ENCODE measurements around the gene GSPT1. TPM values are rescaled to one million over a fixed set of nuclear protein-coding genes. Genes with fewer than 3 reads are reported as not detected.

The GSPT1 gene
- total and polyA plus RNA-seq, 9 of the 15 experiments (the other 6 are each of a cell fraction or from before 2014, with no cell fraction given), result 63.8 to 269 (median 148) TPM

- TF ChIP-seq, protein P1, sequence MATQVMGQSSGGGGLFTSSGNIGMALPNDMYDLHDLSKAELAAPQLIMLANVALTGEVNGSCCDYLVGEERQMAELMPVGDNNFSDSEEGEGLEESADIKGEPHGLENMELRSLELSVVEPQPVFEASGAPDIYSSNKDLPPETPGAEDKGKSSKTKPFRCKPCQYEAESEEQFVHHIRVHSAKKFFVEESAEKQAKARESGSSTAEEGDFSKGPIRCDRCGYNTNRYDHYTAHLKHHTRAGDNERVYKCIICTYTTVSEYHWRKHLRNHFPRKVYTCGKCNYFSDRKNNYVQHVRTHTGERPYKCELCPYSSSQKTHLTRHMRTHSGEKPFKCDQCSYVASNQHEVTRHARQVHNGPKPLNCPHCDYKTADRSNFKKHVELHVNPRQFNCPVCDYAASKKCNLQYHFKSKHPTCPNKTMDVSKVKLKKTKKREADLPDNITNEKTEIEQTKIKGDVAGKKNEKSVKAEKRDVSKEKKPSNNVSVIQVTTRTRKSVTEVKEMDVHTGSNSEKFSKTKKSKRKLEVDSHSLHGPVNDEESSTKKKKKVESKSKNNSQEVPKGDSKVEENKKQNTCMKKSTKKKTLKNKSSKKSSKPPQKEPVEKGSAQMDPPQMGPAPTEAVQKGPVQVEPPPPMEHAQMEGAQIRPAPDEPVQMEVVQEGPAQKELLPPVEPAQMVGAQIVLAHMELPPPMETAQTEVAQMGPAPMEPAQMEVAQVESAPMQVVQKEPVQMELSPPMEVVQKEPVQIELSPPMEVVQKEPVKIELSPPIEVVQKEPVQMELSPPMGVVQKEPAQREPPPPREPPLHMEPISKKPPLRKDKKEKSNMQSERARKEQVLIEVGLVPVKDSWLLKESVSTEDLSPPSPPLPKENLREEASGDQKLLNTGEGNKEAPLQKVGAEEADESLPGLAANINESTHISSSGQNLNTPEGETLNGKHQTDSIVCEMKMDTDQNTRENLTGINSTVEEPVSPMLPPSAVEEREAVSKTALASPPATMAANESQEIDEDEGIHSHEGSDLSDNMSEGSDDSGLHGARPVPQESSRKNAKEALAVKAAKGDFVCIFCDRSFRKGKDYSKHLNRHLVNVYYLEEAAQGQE (IDR thresholded peaks at IDR 0.05; ENCODE audit: borderline replicate concordance), result peak; percentile 94
- TF ChIP-seq, protein P1 (CRISPR knock-in tag; IDR thresholded peaks at IDR 0.05; ENCODE audit: low read depth), result no peak
- no peak for TF ChIP-seq ZNF311 (CRISPR knock-in tag; IDR thresholded peaks at IDR 0.05)
- no peak for TF ChIP-seq MBD2 (IDR thresholded peaks at IDR 0.05; ENCODE audit: borderline replicate concordance, low read depth)
- no peak for TF ChIP-seq MCM3 (IDR thresholded peaks at IDR 0.05)
- no peak for TF ChIP-seq CCNT2 (IDR thresholded peaks at IDR 0.05; ENCODE audit: borderline replicate concordance, extremely low read depth, insufficient read length, low read depth, low read length)
- TF ChIP-seq, protein P2, sequence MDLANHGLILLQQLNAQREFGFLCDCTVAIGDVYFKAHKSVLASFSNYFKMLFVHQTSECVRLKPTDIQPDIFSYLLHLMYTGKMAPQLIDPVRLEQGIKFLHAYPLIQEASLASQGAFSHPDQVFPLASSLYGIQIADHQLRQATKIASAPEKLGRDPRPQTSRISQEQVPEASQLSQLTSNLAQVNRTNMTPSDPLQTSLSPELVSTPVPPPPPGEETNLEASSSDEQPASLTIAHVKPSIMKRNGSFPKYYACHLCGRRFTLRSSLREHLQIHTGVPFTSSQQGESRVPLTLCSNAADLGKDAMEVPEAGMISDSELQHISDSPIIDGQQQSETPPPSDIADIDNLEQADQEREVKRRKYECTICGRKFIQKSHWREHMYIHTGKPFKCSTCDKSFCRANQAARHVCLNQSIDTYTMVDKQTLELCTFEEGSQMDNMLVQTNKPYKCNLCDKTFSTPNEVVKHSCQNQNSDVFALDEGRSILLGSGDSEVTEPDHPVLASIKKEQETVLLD (IDR thresholded peaks at IDR 0.05), result no peak
- TF ChIP-seq POLR3A (IDR thresholded peaks at IDR 0.05; ENCODE audit: borderline replicate concordance, extremely low read depth, insufficient read depth, insufficient read length), result no peak
- TF ChIP-seq MAZ (CRISPR knock-in tag; conservative IDR thresholded peaks at IDR 0.05 in 1 of 2, IDR thresholded peaks at IDR 0.05 in 1 of 2), result no peak
- TF ChIP-seq XRCC3 (IDR thresholded peaks at IDR 0.05), result no peak
- TF ChIP-seq, protein P3, sequence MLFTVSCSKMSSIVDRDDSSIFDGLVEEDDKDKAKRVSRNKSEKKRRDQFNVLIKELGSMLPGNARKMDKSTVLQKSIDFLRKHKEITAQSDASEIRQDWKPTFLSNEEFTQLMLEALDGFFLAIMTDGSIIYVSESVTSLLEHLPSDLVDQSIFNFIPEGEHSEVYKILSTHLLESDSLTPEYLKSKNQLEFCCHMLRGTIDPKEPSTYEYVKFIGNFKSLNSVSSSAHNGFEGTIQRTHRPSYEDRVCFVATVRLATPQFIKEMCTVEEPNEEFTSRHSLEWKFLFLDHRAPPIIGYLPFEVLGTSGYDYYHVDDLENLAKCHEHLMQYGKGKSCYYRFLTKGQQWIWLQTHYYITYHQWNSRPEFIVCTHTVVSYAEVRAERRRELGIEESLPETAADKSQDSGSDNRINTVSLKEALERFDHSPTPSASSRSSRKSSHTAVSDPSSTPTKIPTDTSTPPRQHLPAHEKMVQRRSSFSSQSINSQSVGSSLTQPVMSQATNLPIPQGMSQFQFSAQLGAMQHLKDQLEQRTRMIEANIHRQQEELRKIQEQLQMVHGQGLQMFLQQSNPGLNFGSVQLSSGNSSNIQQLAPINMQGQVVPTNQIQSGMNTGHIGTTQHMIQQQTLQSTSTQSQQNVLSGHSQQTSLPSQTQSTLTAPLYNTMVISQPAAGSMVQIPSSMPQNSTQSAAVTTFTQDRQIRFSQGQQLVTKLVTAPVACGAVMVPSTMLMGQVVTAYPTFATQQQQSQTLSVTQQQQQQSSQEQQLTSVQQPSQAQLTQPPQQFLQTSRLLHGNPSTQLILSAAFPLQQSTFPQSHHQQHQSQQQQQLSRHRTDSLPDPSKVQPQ (CRISPR knock-in tag; IDR thresholded peaks at IDR 0.05; ENCODE audit: borderline replicate concordance), result no peak
- TF ChIP-seq, protein P4, sequence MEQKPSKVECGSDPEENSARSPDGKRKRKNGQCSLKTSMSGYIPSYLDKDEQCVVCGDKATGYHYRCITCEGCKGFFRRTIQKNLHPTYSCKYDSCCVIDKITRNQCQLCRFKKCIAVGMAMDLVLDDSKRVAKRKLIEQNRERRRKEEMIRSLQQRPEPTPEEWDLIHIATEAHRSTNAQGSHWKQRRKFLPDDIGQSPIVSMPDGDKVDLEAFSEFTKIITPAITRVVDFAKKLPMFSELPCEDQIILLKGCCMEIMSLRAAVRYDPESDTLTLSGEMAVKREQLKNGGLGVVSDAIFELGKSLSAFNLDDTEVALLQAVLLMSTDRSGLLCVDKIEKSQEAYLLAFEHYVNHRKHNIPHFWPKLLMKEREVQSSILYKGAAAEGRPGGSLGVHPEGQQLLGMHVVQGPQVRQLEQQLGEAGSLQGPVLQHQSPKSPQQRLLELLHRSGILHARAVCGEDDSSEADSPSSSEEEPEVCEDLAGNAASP (IDR thresholded peaks at IDR 0.05), result no peak
- no peak for TF ChIP-seq SRSF3 (IDR thresholded peaks at IDR 0.05; ENCODE audit: insufficient read depth, low read length)
- no peak for TF ChIP-seq ZNF764 (CRISPR knock-in tag; IDR thresholded peaks at IDR 0.05; ENCODE audit: low read depth)
Observed at GRCh38 chr16:11955713-11956123, 40.0 kb upstream of the GSPT1 start (continued).

Measured in K562 (cell line).